ENCODE results near the gene TBX18. TPM values are rescaled to one million over a fixed set of nuclear protein-coding genes. Genes with fewer than 3 reads are reported as not detected.

The TBX18 gene
- total and polyA plus RNA-seq, 9 of the 15 experiments (the other 6 are each of a cell fraction or from before 2014, with no cell fraction given) = 4.0 to 36.1 (median 20.7) TPM

- no peak for TF ChIP-seq TAL1 (IDR thresholded peaks at IDR 0.05)
- no peak for TF ChIP-seq SNIP1 (IDR thresholded peaks at IDR 0.05; ENCODE audit: low read depth)
- TF ChIP-seq POLR2B (IDR thresholded peaks at IDR 0.05; ENCODE audit: low read depth, partially characterized antibody) = peak; percentile 63
- no peak for TF ChIP-seq MEF2A (IDR thresholded peaks at IDR 0.05; ENCODE audit: control insufficient read depth, low read depth, low read length)
- no peak for TF ChIP-seq CREB3 (tag; conservative IDR thresholded peaks at IDR 0.05; ENCODE audit: low read depth)
- TF ChIP-seq PHF20 (IDR thresholded peaks at IDR 0.05; ENCODE audit: partially characterized antibody) = peak; percentile 64
- TF ChIP-seq ZNF121 (CRISPR knock-in tag; conservative IDR thresholded peaks at IDR 0.05) = no peak
- TF ChIP-seq FOS (IDR thresholded peaks at IDR 0.05; ENCODE audit: extremely low read depth, insufficient read length) = peak; percentile 36
- peak; percentile 92 for TF ChIP-seq XRCC5 (IDR thresholded peaks at IDR 0.05; ENCODE audit: low read depth, low read length)
- TF ChIP-seq NUFIP1 (IDR thresholded peaks at IDR 0.05; ENCODE audit: partially characterized antibody) = peak; percentile 53
- TF ChIP-seq, protein P1, sequence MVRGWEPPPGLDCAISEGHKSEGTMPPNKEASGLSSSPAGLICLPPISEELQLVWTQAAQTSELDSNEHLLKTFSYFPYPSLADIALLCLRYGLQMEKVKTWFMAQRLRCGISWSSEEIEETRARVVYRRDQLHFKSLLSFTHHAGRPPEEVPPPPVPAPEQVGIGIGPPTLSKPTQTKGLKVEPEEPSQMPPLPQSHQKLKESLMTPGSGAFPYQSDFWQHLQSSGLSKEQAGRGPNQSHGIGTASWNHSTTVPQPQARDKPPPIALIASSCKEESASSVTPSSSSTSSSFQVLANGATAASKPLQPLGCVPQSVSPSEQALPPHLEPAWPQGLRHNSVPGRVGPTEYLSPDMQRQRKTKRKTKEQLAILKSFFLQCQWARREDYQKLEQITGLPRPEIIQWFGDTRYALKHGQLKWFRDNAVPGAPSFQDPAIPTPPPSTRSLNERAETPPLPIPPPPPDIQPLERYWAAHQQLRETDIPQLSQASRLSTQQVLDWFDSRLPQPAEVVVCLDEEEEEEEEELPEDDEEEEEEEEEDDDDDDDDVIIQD (CRISPR knock-in tag; IDR thresholded peaks at IDR 0.05) = no peak
- TF ChIP-seq FOXA1 (IDR thresholded peaks at IDR 0.05; ENCODE audit: borderline replicate concordance) = no peak
- TF ChIP-seq, protein P2, sequence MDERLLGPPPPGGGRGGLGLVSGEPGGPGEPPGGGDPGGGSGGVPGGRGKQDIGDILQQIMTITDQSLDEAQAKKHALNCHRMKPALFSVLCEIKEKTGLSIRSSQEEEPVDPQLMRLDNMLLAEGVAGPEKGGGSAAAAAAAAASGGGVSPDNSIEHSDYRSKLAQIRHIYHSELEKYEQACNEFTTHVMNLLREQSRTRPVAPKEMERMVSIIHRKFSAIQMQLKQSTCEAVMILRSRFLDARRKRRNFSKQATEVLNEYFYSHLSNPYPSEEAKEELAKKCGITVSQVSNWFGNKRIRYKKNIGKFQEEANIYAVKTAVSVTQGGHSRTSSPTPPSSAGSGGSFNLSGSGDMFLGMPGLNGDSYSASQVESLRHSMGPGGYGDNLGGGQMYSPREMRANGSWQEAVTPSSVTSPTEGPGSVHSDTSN (CRISPR knock-in tag; IDR thresholded peaks at IDR 0.05; ENCODE audit: low read depth) = peak; percentile 83
- TF ChIP-seq, protein P2 (tag; conservative IDR thresholded peaks at IDR 0.05; ENCODE audit: low read depth) = peak; percentile 97
- TF ChIP-seq, protein P3, sequence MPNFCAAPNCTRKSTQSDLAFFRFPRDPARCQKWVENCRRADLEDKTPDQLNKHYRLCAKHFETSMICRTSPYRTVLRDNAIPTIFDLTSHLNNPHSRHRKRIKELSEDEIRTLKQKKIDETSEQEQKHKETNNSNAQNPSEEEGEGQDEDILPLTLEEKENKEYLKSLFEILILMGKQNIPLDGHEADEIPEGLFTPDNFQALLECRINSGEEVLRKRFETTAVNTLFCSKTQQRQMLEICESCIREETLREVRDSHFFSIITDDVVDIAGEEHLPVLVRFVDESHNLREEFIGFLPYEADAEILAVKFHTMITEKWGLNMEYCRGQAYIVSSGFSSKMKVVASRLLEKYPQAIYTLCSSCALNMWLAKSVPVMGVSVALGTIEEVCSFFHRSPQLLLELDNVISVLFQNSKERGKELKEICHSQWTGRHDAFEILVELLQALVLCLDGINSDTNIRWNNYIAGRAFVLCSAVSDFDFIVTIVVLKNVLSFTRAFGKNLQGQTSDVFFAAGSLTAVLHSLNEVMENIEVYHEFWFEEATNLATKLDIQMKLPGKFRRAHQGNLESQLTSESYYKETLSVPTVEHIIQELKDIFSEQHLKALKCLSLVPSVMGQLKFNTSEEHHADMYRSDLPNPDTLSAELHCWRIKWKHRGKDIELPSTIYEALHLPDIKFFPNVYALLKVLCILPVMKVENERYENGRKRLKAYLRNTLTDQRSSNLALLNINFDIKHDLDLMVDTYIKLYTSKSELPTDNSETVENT (CRISPR knock-in tag; IDR thresholded peaks at IDR 0.05) = no peak
- no peak for TF ChIP-seq ILF3 (IDR thresholded peaks at IDR 0.05; ENCODE audit: borderline replicate concordance)
- TF ChIP-seq ZNF780A (CRISPR knock-in tag; IDR thresholded peaks at IDR 0.05) = no peak
- TF ChIP-seq POU5F1 (IDR thresholded peaks at IDR 0.05; ENCODE audit: borderline replicate concordance, low read depth, low read length, partially characterized antibody) = no peak
- TF ChIP-seq, protein P4, sequence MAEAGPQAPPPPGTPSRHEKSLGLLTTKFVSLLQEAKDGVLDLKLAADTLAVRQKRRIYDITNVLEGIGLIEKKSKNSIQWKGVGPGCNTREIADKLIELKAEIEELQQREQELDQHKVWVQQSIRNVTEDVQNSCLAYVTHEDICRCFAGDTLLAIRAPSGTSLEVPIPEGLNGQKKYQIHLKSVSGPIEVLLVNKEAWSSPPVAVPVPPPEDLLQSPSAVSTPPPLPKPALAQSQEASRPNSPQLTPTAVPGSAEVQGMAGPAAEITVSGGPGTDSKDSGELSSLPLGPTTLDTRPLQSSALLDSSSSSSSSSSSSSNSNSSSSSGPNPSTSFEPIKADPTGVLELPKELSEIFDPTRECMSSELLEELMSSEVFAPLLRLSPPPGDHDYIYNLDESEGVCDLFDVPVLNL (CRISPR knock-in tag; IDR thresholded peaks at IDR 0.05; ENCODE audit: low read depth) = no peak
- TF ChIP-seq ELF1 (tag; IDR thresholded peaks at IDR 0.05) = peak; percentile 95
Observed at GRCh38 chr6:84764332-84765049, at the start of gene TBX18 (continued).
